GM19328 (cell line): Measurements from ENCODE around the gene EEPD1.
"Not testable (repeated sequence)": the region's sequence is repeated elsewhere in the genome, so short reads cannot be mapped to it uniquely, and the experiment has no call there.

Source experiments
- ATAC-seq: cut with Tn5 transposase; IDR thresholded peaks from one replicate; pipeline ENCODE4 v1.9.1; 2021; ENCODE audit warnings: mild to moderate bottlenecking, moderate library complexity; ENCODE audit not compliant: unreplicated experiment

EEPD1 gene

GRCh38 chr7:36210291-36210922, 57.4 kb downstream of the EEPD1 start:
- no peak for ATAC-seq

GRCh38 chr7:36214608-36215456, 61.8 kb downstream of the EEPD1 start:
- ATAC-seq, result no peak

GRCh38 chr7:36215457-36215765, 62.4 kb downstream of the EEPD1 start:
- no peak for ATAC-seq

GRCh38 chr7:36216063-36216684, 63.1 kb downstream of the EEPD1 start:
- ATAC-seq, result no peak

GRCh38 chr7:36217211-36217960, 64.3 kb downstream of the EEPD1 start:
- no peak for ATAC-seq

GRCh38 chr7:36217961-36218284, 64.9 kb downstream of the EEPD1 start:
- no peak for ATAC-seq

- ATAC-seq, result no peak
These were observed 66.4 kb downstream of the EEPD1 start for GRCh38 chr7:36219429-36219828.

- ATAC-seq, result no peak
These were observed 70.8 kb downstream of the EEPD1 start for GRCh38 chr7:36223851-36224250.

- no peak for ATAC-seq
These were observed 72.1 kb downstream of the EEPD1 start for GRCh38 chr7:36224934-36225858.

- ATAC-seq, result no peak
These were observed 73.1 kb downstream of the EEPD1 start for GRCh38 chr7:36226151-36226550.

- ATAC-seq, result no peak
These were observed 74.2 kb downstream of the EEPD1 start for GRCh38 chr7:36227223-36227622.

GRCh38 chr7:36228039-36228438, 75.0 kb downstream of the EEPD1 start:
- ATAC-seq, result no peak

- no peak for ATAC-seq
These were observed 78.4 kb downstream of the EEPD1 start for GRCh38 chr7:36231406-36231805.

- ATAC-seq, result no peak
These were observed 79.5 kb downstream of the EEPD1 start for GRCh38 chr7:36232555-36232954.

- ATAC-seq, result no peak
These were observed 80.0 kb downstream of the EEPD1 start for GRCh38 chr7:36232971-36233550.

GRCh38 chr7:36236073-36236472, 83.0 kb downstream of the EEPD1 start:
- no peak for ATAC-seq

- no peak for ATAC-seq
These were observed 85.1 kb downstream of the EEPD1 start for GRCh38 chr7:36238138-36238537.

- not testable (repeated sequence) for ATAC-seq
These were observed 90.3 kb downstream of the EEPD1 start for GRCh38 chr7:36243356-36243755.

- ATAC-seq, result not testable (repeated sequence)
These were observed 90.9 kb downstream of the EEPD1 start for GRCh38 chr7:36244001-36244400.

GRCh38 chr7:36244429-36244828, 91.4 kb downstream of the EEPD1 start:
- no peak for ATAC-seq
